Right lobe of liver (tissue), 6 donors: ENCODE measurements around the gene ZNF222. TPM values are rescaled to one million over a fixed set of nuclear protein-coding genes. Genes with fewer than 3 reads are reported as not detected.

ENCODE experiments used
- ATAC-seq, 4 donors: fragments of 200-7000 bp; cut with Tn5 transposase; one replicate each; pipeline ENCODE4 v1.9.1; 2020; ENCODE audit warnings: mild to moderate bottlenecking in 4 of 4, moderate library complexity in 4 of 4
- DNase-seq, 3 donors: peaks; one replicate each; pipeline ENCODE4 v3.0.0-alpha.2; 2020
- H3K27ac ChIP-seq, 3 donors: fragments of 200-600 bp; one replicate each; pipeline ENCODE4 v1.8.0; 2022
- H3K27me3 ChIP-seq, 2 donors: fragments of 200-600 bp; one replicate each; pipeline ENCODE4 v1.8.0; 2022
- H3K36me3 ChIP-seq, 4 donors: fragments of 200-600 bp; sonication (generic) in 1 of 4; one replicate each; pipeline versions ENCODE4 v1.5.1 to v1.8.0; 2017 to 2022; ENCODE audit warnings: control low read depth in 1 of 4
- H3K4me1 ChIP-seq, 4 donors: fragments of 200-600 bp; sonication (generic) in 1 of 4; one replicate each; pipeline versions ENCODE4 v1.5.1 to v1.8.0; 2017 to 2022; ENCODE audit warnings: control low read depth in 1 of 4
- H3K4me3 ChIP-seq, 3 donors: fragments of 200-600 bp; one replicate each; pipeline ENCODE4 v1.8.0; 2022
- H3K9me3 ChIP-seq, 4 donors: fragments of 200-600 bp; sonication (generic) in 1 of 4; one replicate each; pipeline versions ENCODE4 v1.5.1 to v1.8.0; 2017 to 2022; ENCODE audit warnings: control low read depth in 1 of 4
- CTCF ChIP-seq, 4 donors: fragments of 200-600 bp in 3 of 4; fragments of 450-650 bp in 1 of 4; IDR thresholded peaks; one replicate each; pipeline versions ENCODE4 v1.5.1 to v1.8.0; 2016 to 2022; ENCODE audit warnings: antibody characterized with exemption in 4 of 4, mild to moderate bottlenecking in 2 of 4
- POLR2A ChIP-seq: fragments of 450-650 bp; IDR thresholded peaks from one replicate; pipeline ENCODE4 v1.6.1; 2017; ENCODE audit warnings: antibody characterized with exemption, mild to moderate bottlenecking
- WGBS: methylation state at CpG from one replicate; pipeline ENCODE4 v1.1.6; 2018; ENCODE audit warnings: low coverage, low lambda C conversion rate; ENCODE audit not compliant: insufficient coverage; ENCODE audit errors: missing lambda C conversion rate; 5-methylcytosine and 5-hydroxymethylcytosine counted together
- intact Hi-C, 2 donors: fragments of 100-400 bp; cut with DNase I; formaldehyde crosslinking; loops; one replicate each; pipeline versions ENCODE4 v1.11.2 to v1.14.1; 2022
- small RNA-seq, 2 experiments: library from RNA; depleted of rRNA; stranded (forward); fragments of <200 nt; gene quantifications; one replicate each; pipeline ENCODE3, GENCODE V24; 2016
- total RNA-seq, 6 experiments: library from RNA; depleted of rRNA in 2 of 6; stranded (reverse); fragments of >200 nt in 2 of 6; fragmentation: NEBNext Ultra II Directional in 3 of 6; extraction: Animal tissue kit (Norgen Biotek cat#: 25700) in 3 of 6; gene quantifications; one replicate each; pipeline versions ENCODE4 v1.1.0 to v1.2.4, GENCODE V29; 2016 to 2023
- donor health status: DM: no; HTN: yes; CAD: no.
- donor health status: DM: no; HTN: no; CAD: no.
- donor health status: DM: no; HTN: no; CAD: no.
- donor health status: DM: no; HTN: yes; CAD: no.
- donor health status: DM: no; HTN: yes; CAD: no.

Gene ZNF222
- total RNA-seq, 6 experiments from 2014 or later, result 0.87 to 1.8 (median 1.2) TPM

DNA sequence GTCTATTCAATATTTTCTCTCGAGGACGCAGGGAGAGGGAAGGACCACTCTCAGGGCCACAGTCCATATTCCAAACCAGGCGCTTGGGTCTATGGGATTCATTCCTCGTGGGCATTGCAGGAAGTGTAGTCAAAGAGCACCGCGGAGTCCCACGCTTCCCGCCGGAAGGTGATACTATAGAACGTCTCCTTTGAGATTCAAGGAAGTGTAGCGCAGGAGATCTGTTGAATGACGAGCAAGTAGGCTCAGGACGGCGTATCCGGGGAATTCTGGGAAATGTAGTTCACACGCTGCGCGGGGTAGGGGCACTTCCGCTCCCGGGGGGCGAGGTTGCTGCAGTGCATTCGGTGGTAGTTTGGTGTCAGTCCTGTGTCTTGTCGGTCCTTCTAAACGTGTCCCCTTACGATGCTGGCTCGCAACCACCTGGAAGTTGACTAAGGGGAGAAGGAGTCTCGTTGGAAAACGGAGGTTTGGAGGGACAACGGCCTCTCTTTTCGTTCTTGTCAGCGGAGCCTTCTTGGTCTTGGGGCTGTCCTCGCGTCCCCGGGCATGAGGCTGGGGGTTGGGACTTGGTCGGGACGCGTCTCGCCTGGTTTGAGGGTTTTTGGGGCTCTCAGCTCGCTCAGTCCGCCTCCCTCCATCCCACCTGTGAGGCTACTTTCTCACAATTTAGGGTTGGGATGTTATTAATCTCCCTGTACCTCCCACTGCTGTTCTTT is 46.8 kb downstream of the ZNF222 start, which contains the start of gene ZNF284:
ZNF284 (plus strand) TSS at position 336 of the 719 bp plus-strand sequence. CDS start 4,231 bp downstream, outside the sequence.
- no peaks in the 10 kb centered on the region for H3K36me3 ChIP-seq
- H3K4me3 ChIP-seq, result peak within 1 kb of the TSS; percentile 50 to 72 (median 68)
- peaks cover 0 to 8% (median 0%) of the 10 kb centered on the region in 4 donors for H3K9me3 ChIP-seq
- H3K27me3 ChIP-seq, result no peaks in the 10 kb centered on the region
- WGBS, result 3% methylated on average over 22 of the region's 40 CpGs
- ATAC-seq, result peak; percentile 97 to 100 (median 100)
- H3K4me1 ChIP-seq, result peaks cover 0 to 8% (median 0%) of the 10 kb centered on the region in 4 donors
- TF ChIP-seq CTCF (IDR thresholded peaks at IDR 0.05) (no peak), POLR2A (peak; percentile 14)
- intact Hi-C loops, result no loop called here
- DNase-seq, result peak; percentile 82 to 89 (median 86)
- peak within 1 kb of the TSS in 1 of 3 donors; percentile 17 for H3K27ac ChIP-seq

- intact Hi-C loops, result no loop called here
- TF ChIP-seq POLR2A (no peak), CTCF (IDR thresholded peaks at IDR 0.05) (no peak)
- Histone ChIP-seq H3K4me1 (peaks cover 0 to 8% (median 0%) of the 10 kb centered on the region in 4 donors), H3K36me3 (no peaks in the 10 kb centered on the region), H3K27ac (no peak overlapping the region), H3K4me3 (peak overlapping the region; percentile 50 to 72 (median 68)), H3K9me3 (no peaks in the 10 kb centered on the region), H3K27me3 (no peaks in the 10 kb centered on the region)
- WGBS, result 21% methylated on average over 18 of the region's 18 CpGs
- ATAC-seq (peak in 3 of 4 donors; percentile 10 to 38 (median 21)), DNase-seq (no peak)
Measured at GRCh38 chr19:44072543-44073401, 47.6 kb downstream of the ZNF222 start.

DNA sequence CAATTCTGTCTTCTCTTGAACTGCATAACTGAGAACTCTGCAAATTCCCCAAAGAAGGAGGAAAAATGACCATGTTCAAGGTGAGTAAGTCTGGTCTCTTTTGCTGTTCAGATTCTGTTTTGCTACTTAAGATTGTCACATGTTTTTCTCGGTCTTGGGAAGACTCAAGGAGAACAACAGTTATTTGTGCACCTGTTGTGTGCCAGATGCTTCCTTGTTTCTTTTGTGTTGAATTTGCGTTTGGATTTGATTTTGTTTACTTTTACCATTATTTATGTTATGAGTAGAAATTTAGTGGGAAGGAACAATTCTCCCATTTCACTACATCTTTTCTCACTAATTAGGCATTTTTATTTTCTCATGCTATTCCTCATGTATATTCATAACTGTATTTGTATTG is 51.1 kb downstream of the ZNF222 start:
- H3K9me3 ChIP-seq, result no peaks in the 10 kb centered on the region
- ATAC-seq, result no peak

More for the DNA sequence above, 51.1 kb downstream of the ZNF222 start:
- no peak for DNase-seq
- Histone ChIP-seq H3K4me3 (no peak overlapping the region), H3K36me3 (no peaks in the 10 kb centered on the region), H3K27me3 (no peaks in the 10 kb centered on the region), H3K4me1 (peaks cover 0 to 8% (median 0%) of the 10 kb centered on the region in 4 donors), H3K27ac (no peak overlapping the region)
- TF ChIP-seq POLR2A, result no peak
- no peak for TF ChIP-seq CTCF (IDR thresholded peaks at IDR 0.05)
- intact Hi-C loops, result no loop called here
- 94% methylated on average over 2 of the region's 2 CpGs for WGBS

Small RNA genes lying within 50 kb of the gene (small RNA-seq; reads per million reads assigned to genes)
- gene AC006213.5, result 0 reads per million in 2 experiments

Other genes starting within 250 kb of the ZNF222 start
- gene KCNN4, start 244.4 kb upstream of the ZNF222 start, total RNA-seq, result 1 to 10 TPM in 1 of 6 experiments, under 1 TPM in 4, not detected in 1; 0.18 to 1.4 (median 0.27) TPM
- gene LYPD5, start 222.9 kb upstream of the ZNF222 start, total RNA-seq, result under 1 TPM in 2 of 6 experiments, not detected in 4; 0.80 to 0.87 TPM
- gene ZNF283, start 198.1 kb upstream of the ZNF222 start, total RNA-seq, result 1 to 10 TPM; 1.7 to 4.0 (median 2.2) TPM
- gene ZNF404, start 141.4 kb upstream of the ZNF222 start, total RNA-seq, result 1 to 10 TPM in 1 of 6 experiments, under 1 TPM in 4, not detected in 1; 0.26 to 1.4 (median 0.66) TPM
- gene ZNF45, start 90.1 kb upstream of the ZNF222 start, total RNA-seq, result 1 to 10 TPM; 2.9 to 5.4 (median 4.7) TPM
- gene ZNF221, start 74.2 kb upstream of the ZNF222 start, total RNA-seq, result 1 to 10 TPM in 5 of 6 experiments, under 1 TPM in 1; 0.50 to 2.9 (median 1.6) TPM
- gene ZNF155, start 41.2 kb upstream of the ZNF222 start, total RNA-seq, result 1 to 10 TPM; 1.9 to 5.8 (median 3.1) TPM
- gene ZNF230, start 22.4 kb upstream of the ZNF222 start, total RNA-seq, result 1 to 10 TPM; 1.0 to 5.8 (median 1.8) TPM
- 1 to 10 TPM in 5 of 6 experiments, under 1 TPM in 1; 0.80 to 2.4 (median 1.7) TPM for gene ZNF223, start 26.7 kb downstream of the ZNF222 start, total RNA-seq
- gene ZNF284, start 46.8 kb downstream of the ZNF222 start, total RNA-seq, result under 1 TPM; 0.35 to 0.68 (median 0.56) TPM
- gene ZNF224, start 69.0 kb downstream of the ZNF222 start, total RNA-seq, result 10 to 100 TPM in 2 of 6 experiments, 1 to 10 TPM in 4; 6.9 to 13.6 (median 8.0) TPM
- 1 to 10 TPM in 5 of 6 experiments, under 1 TPM in 1; 0.74 to 2.2 (median 1.8) TPM for gene ZNF225, start 88.0 kb downstream of the ZNF222 start, total RNA-seq
- 1 to 10 TPM; 2.4 to 5.6 (median 3.5) TPM for gene ZNF234, start 116.2 kb downstream of the ZNF222 start, total RNA-seq
- 10 to 100 TPM in 1 of 6 experiments, 1 to 10 TPM in 5; 5.2 to 10.7 (median 8.1) TPM for gene ZNF226, start 139.7 kb downstream of the ZNF222 start, total RNA-seq
- gene ZNF227, start 187.2 kb downstream of the ZNF222 start, total RNA-seq, result 1 to 10 TPM; 4.5 to 8.5 (median 6.8) TPM
- not detected for gene ZNF233, start 234.5 kb downstream of the ZNF222 start, total RNA-seq